Inflammatory macrophage treated with lipopolysaccharide for 4 hours (primary cell): ENCODE data around the gene HEMK1.
A peak's percentile ranks its signal among the peaks of the same experiment; 100 is the strongest.

Source experiments
- DNase-seq: peaks from one replicate; pipeline ENCODE4 v3.0.0-alpha.2; 2020

HEMK1 gene

GRCh38 chr3:50549226-50549625 is 20.1 kb upstream of the HEMK1 start:
- no peak for DNase-seq

GRCh38 chr3:50550079-50550736 is 19.1 kb upstream of the HEMK1 start:
- DNase-seq, result peak; percentile 36

GRCh38 chr3:50551054-50551659 is 18.2 kb upstream of the HEMK1 start:
- no peak for DNase-seq

GRCh38 chr3:50551681-50552435 is 17.5 kb upstream of the HEMK1 start:
- no peak for DNase-seq

GRCh38 chr3:50552598-50552997 is 16.7 kb upstream of the HEMK1 start:
- no peak for DNase-seq

GRCh38 chr3:50554553-50554952 is 14.8 kb upstream of the HEMK1 start:
- DNase-seq, result no peak

- no peak for DNase-seq
These were observed 12.2 kb upstream of the HEMK1 start for GRCh38 chr3:50557106-50557505.

- no peak for DNase-seq
These were observed 11.4 kb upstream of the HEMK1 start for GRCh38 chr3:50557915-50558314.

GRCh38 chr3:50559702-50560101 is 9.6 kb upstream of the HEMK1 start:
- DNase-seq, result no peak

GRCh38 chr3:50562861-50563260 is 6.5 kb upstream of the HEMK1 start:
- DNase-seq, result peak; percentile 60

GRCh38 chr3:50563867-50564266 is 5.5 kb upstream of the HEMK1 start:
- no peak for DNase-seq

GRCh38 chr3:50564321-50564720 is 5.0 kb upstream of the HEMK1 start:
- DNase-seq, result no peak

GRCh38 chr3:50567011-50567385 is 2.3 kb upstream of the HEMK1 start:
- no peak for DNase-seq

- peak; percentile 95 for DNase-seq
These were observed 1.7 kb upstream of the HEMK1 start, which contains the start of gene C3orf18 for GRCh38 chr3:50567386-50568167. Gene C3orf18, minus strand, starts transcription at chr3:50567747. Its CDS starts 2,048 bp downstream, at chr3:50565699.

- no peak for DNase-seq
These were observed 1.4 kb downstream of the HEMK1 start for GRCh38 chr3:50570508-50571279.

- no peak for DNase-seq
These were observed 2.2 kb downstream of the HEMK1 start for GRCh38 chr3:50571486-50571885.

- DNase-seq, result peak; percentile 74
These were observed 2.8 kb downstream of the HEMK1 start for GRCh38 chr3:50572158-50572557.

- DNase-seq, result peak; percentile 38
These were observed 3.6 kb downstream of the HEMK1 start for GRCh38 chr3:50572801-50573371.

- DNase-seq, result no peak
These were observed 4.5 kb downstream of the HEMK1 start for GRCh38 chr3:50573566-50574443.

- DNase-seq, result no peak
These were observed 5.1 kb downstream of the HEMK1 start for GRCh38 chr3:50574444-50574831.

GRCh38 chr3:50575372-50575771 is 6.0 kb downstream of the HEMK1 start:
- DNase-seq, result peak; percentile 25
